Activated T-helper 2 cell treated with anti-CD3 and anti-CD28 coated beads, Interferon-gamma antibody, Interleukin-2, Interleukin-4, amounts not matched to agents 10 μg/mL and 5 μg/mL and 100 μg/mL, durations not matched to agents 14 hours and 24 hours and 36 hours (primary cell): Measurements from ENCODE around the gene ROR1. TPM values are rescaled to one million over a fixed set of nuclear protein-coding genes. Genes with fewer than 3 reads are reported as not detected.

Source experiments
- DNase-seq: peaks from one replicate; pipeline ENCODE4 v3.0.0; 2021; ENCODE audit warnings: low spot score
- H3K27ac Mint-ChIP-seq: one replicate; pipeline ENCODE4 v1.8.0; 2021; ENCODE audit warnings: mixed read lengths
- H3K27me3 Mint-ChIP-seq: one replicate; pipeline ENCODE4 v1.8.0; 2021; ENCODE audit warnings: low read depth, mixed read lengths
- H3K36me3 Mint-ChIP-seq: one replicate; pipeline ENCODE4 v1.8.0; 2021; ENCODE audit warnings: low read depth, mixed read lengths
- H3K4me1 Mint-ChIP-seq: one replicate; pipeline ENCODE4 v1.8.0; 2021; ENCODE audit warnings: low read depth, mixed read lengths
- H3K4me3 Mint-ChIP-seq: one replicate; pipeline ENCODE4 v1.8.0; 2021; ENCODE audit warnings: low read depth, mild to moderate bottlenecking, moderate library complexity, mixed read lengths
- H3K9me3 Mint-ChIP-seq: one replicate; pipeline ENCODE4 v1.8.0; 2021; ENCODE audit warnings: mixed read lengths
- intact Hi-C: fragments of 100-400 bp; cut with micrococcal nuclease; formaldehyde crosslinking; loops from one replicate; pipeline ENCODE4 v1.15.1; 2023
- total RNA-seq: library from RNA; stranded (reverse); gene quantifications from 2 replicates; pipeline ENCODE4 v1.2.3, GENCODE V29; 2022

Gene ROR1
- total RNA-seq, 1 donor from 2014 or later, result 0.09 TPM

DNA sequence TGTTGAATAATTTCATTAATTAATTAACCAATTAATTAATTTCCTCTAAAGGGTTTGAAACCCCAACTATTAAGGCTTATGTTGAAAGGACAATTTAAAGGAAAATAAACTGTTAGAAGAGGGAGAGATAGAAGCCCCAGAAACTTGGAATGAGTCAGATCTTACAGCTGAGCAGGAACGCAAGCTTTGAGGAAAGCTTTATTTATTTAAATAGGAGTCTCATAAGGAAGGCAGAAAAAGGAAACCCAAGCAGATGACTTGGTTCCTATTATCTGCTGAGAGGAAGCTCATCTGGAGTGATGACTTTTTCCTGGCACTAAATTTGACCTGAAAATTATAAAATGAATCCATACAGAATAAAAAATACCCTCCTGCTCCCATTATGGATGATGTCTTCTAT is 105.1 kb downstream of the ROR1 start:
- no peaks in the 10 kb centered on the region for H3K9me3 Mint-ChIP-seq

DNA sequence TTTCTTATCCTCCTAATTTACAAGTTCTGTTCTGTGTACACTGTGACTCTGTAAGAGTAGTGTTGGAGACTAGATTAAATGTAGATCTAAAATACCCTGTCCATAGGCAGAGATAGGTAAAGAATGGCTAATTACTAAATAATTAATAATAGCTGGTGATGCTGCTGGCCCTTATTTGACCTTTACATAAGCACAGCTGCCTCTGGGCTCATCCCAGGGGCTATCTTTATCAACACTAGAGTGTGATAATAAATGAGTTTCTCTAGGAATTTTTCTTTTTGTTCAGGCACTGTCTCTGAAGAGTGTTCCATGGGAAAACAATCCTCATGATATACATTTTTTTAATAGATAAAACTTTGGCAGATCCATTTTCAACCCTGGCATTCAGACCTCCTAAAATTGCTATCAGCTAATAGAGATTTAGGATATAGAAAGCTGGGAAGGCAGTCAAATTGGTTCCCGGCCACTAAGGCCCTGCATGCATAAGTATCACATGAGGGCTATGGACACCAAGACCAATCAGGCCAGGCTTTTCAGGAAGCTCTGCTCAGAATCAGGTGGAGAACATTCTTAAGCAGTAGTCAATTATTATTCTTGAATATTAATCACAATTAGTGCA is 107.2 kb downstream of the ROR1 start:
- intact Hi-C loops, result no loop called here
- Mint-ChIP-seq H3K27ac (no peak overlapping the region), H3K4me3 (no peak overlapping the region), H3K36me3 (no peaks in the 10 kb centered on the region), H3K27me3 (peaks cover 2% of the 10 kb centered on the region), H3K4me1 (no peaks in the 10 kb centered on the region), H3K9me3 (no peaks in the 10 kb centered on the region)
- DNase-seq, result no peak

More for the DNA sequence above, 105.1 kb downstream of the ROR1 start:
- DNase-seq, result no peak
- H3K27me3 Mint-ChIP-seq, result peaks cover 2% of the 10 kb centered on the region
- H3K4me1 Mint-ChIP-seq, result no peaks in the 10 kb centered on the region
- no peak overlapping the region for H3K27ac Mint-ChIP-seq
- intact Hi-C loops, result no loop called here
- H3K36me3 Mint-ChIP-seq, result no peaks in the 10 kb centered on the region
- H3K4me3 Mint-ChIP-seq, result no peak overlapping the region

DNA sequence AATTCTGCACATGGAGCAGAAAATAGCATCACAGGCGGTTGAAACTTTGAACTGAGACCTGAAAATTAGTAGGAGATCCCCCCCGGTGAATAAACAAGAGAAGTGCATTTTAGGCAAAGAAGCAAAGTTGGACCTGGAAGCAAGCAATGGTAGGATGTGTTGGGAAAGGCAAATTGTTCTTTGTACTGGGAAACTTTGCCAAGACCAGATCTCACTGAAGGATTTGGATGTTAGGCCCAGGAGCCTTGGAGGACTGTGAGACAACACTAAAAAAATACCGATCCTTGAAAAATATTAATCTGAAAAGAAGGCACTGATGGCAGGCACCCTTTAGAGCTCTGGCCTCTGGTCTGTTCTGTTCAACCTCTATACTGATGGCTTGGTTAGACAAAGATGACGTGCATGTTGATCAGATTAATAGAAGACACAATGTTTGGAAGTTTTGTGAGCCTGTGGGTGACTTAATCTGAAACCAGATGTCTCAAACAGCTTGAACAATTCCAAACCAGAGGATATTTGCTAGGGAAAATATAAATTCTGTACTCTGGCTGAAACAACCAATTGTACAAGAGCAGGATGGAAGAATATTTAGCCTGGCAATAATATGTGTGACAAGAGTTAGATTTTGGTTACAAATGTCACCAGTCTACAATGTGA is 108.4 kb downstream of the ROR1 start:
- H3K9me3 Mint-ChIP-seq, result no peaks in the 10 kb centered on the region
- H3K27ac Mint-ChIP-seq, result no peak overlapping the region
- peaks cover 2% of the 10 kb centered on the region for H3K27me3 Mint-ChIP-seq
- no peaks in the 10 kb centered on the region for H3K4me1 Mint-ChIP-seq
- no peak overlapping the region for H3K4me3 Mint-ChIP-seq
- DNase-seq, result no peak
- H3K36me3 Mint-ChIP-seq, result no peaks in the 10 kb centered on the region
- intact Hi-C loops, result no loop called here

DNA sequence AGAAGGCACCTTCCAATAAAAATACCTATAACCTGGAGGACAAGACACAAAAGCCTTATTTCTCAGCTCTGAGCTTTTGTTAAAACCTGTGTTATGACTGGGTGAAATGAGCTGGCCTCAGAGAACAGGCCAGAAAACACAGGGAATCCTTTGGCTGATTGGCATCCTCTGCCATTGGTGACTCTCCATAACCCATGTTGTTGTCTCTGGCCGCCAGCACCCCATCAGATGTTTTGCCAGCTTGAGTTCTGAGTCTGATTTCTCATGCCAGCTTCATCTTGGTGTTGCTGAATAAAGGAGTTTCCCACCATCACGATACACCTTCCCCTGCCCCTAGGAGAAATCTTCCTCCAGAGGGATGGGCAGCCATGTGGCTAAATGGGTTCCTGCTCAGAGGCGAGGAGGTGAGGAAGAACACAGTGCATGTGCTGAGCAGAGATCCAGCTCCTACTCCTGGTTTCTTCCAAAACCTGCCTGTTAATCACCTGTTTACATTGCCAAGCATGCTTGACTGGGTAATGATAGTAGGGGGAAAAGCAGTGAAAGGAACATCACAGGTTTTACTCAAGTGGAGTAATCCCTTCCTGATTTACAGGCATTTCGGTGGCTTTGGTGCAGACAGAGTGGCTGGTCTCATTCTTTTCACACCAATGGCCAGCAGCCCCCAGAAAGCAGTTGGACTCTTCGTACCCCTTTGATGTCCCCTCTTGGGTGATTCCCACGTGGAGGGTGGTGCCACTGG is 109.8 kb downstream of the ROR1 start:
- Mint-ChIP-seq H3K9me3 (no peaks in the 10 kb centered on the region), H3K4me3 (no peak overlapping the region), H3K27ac (no peak overlapping the region), H3K36me3 (no peaks in the 10 kb centered on the region), H3K27me3 (peaks cover 2% of the 10 kb centered on the region), H3K4me1 (no peaks in the 10 kb centered on the region)
- DNase-seq, result no peak
- intact Hi-C loops, result no loop called here

DNA sequence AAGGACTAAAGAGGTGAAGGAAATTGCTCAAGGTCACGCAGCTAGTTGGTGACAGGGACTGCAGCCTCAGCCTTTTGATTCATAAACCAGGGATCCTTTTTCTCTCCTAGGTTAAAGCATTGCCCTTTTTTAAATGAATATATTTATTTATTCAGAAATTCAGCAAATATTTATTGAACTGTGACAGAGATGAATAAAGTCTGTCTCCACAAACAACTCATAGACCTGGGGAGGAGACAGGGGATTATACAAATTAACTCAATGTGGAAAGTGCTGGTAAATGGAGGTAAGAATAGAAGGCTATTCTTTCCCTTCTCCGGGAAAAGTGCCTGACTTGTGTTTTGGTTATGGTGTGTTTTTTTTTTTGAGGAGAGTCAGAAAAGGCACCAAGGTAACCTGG is 110.7 kb downstream of the ROR1 start:
- H3K4me3 Mint-ChIP-seq, result no peak overlapping the region
- no peak for DNase-seq
- no peak overlapping the region for H3K27ac Mint-ChIP-seq
- no peaks in the 10 kb centered on the region for H3K4me1 Mint-ChIP-seq
- peaks cover 2% of the 10 kb centered on the region for H3K27me3 Mint-ChIP-seq
- intact Hi-C loops, result no loop called here
- no peaks in the 10 kb centered on the region for H3K36me3 Mint-ChIP-seq
- H3K9me3 Mint-ChIP-seq, result no peaks in the 10 kb centered on the region

DNA sequence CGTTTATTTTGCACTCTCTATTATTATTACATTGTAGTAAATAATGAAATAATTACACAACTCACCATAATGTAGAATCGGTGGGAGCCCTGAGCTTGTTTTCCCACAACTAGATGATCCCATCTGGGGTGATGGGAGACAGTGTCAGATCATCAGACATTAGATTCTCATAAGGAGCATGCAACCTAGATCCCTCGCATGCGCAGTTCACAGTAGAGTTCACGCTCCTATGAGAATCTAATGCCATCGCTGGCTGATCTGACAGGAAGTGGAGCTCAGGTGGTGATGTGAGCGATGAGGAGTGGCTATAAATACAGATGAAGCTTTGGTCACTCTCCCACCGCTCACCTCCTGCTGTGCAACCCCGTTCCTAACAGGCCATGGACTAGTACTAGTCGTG is 112.1 kb downstream of the ROR1 start:
- Mint-ChIP-seq H3K4me1 (no peaks in the 10 kb centered on the region), H3K9me3 (no peaks in the 10 kb centered on the region), H3K4me3 (no peak overlapping the region), H3K27me3 (peaks cover 2% of the 10 kb centered on the region), H3K27ac (no peak overlapping the region), H3K36me3 (no peaks in the 10 kb centered on the region)
- intact Hi-C loops, result no loop called here
- DNase-seq, result no peak

DNA sequence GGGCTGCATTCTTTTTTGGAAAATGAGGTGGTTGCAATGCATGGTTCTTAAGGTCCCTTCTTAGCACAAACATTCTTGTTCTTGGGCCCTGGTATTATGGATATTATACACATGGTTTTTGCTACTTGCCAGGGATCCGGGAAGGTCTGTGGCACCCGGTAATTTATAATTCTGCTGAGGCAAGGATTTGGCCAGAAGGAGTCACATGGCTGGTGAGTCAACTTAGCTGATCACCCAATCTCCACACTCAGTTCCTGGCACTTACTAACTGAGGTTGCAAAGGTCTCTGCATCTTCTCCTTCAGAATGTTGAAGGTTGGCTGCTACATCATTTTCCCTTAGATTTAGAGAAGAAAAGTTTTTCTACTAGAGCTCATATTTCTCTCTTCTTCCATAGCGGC is 112.5 kb downstream of the ROR1 start:
- peaks cover 2% of the 10 kb centered on the region for H3K27me3 Mint-ChIP-seq
- intact Hi-C loops, result no loop called here
- no peaks in the 10 kb centered on the region for H3K36me3 Mint-ChIP-seq
- no peak overlapping the region for H3K27ac Mint-ChIP-seq
- DNase-seq, result no peak
- H3K9me3 Mint-ChIP-seq, result no peaks in the 10 kb centered on the region
- no peaks in the 10 kb centered on the region for H3K4me1 Mint-ChIP-seq
- no peak overlapping the region for H3K4me3 Mint-ChIP-seq

DNA sequence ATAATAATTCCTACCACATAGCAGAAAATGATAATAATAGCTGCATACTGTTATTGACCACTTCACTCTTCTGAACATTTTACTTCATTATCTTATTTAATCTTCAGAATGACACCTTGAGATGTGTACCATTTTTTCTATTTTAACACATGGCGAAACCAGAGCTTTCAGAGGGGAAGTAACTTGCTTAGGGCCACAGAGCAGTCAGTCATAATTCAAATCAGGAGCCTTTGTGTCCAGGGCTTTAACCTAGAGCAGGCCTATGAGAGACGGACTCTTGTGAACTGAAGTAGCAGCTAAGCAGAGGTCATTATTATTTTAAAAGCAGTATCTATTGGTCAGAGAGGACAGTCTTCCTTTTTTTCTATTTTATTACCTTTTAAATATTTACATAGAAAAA is 114.0 kb downstream of the ROR1 start:
- no peaks in the 10 kb centered on the region for H3K9me3 Mint-ChIP-seq
- peaks cover under 1% of the 10 kb centered on the region for H3K27me3 Mint-ChIP-seq
- no peak overlapping the region for H3K4me3 Mint-ChIP-seq
- intact Hi-C loops, result no loop called here
- no peaks in the 10 kb centered on the region for H3K4me1 Mint-ChIP-seq
- no peak for DNase-seq
- no peaks in the 10 kb centered on the region for H3K36me3 Mint-ChIP-seq
- H3K27ac Mint-ChIP-seq, result no peak overlapping the region

DNA sequence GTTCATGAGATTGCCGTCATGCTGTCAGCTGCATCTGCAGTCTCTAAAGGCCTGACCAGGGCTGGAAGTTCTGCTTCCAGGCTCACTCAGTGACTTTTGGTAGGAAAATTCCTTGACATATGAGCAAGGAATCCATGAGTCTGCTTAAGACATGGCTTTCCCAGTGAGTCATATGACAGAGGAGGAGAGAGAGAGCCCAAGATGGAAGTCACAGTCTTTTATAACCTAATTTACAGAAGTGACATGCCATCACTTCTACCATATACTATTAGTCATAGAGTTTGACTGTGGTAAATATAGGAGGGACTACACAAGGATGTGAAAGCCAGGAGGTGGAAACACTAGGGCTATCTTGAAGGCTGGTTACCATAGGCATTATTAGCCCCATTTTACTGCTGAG is 115.2 kb downstream of the ROR1 start:
- no peaks in the 10 kb centered on the region for H3K9me3 Mint-ChIP-seq
- H3K27ac Mint-ChIP-seq, result no peak overlapping the region
- H3K36me3 Mint-ChIP-seq, result no peaks in the 10 kb centered on the region
- intact Hi-C loops, result no loop called here
- H3K4me3 Mint-ChIP-seq, result no peak overlapping the region
- DNase-seq, result no peak
- no peaks in the 10 kb centered on the region for H3K27me3 Mint-ChIP-seq
- H3K4me1 Mint-ChIP-seq, result no peaks in the 10 kb centered on the region

DNA sequence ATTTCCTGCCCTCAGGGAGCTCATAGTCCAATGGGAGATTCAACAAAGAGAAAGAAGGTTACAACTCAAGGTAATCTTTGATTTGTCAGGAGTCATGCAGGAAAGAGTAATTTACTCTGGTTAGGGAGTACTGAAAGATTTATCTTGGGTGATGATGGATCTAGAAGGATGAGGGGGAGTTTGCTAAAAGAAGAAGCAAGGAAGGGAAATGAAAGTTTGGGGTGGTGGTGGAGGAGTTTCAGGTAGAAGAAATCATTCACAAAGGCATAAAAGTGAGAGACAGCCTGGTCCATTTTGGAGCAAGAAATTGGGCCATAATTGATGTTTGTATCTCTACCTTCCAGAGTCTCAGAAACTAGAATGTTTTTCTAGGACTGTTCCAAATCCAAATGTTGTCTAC is 116.7 kb downstream of the ROR1 start:
- Mint-ChIP-seq H3K36me3 (no peaks in the 10 kb centered on the region), H3K27me3 (no peaks in the 10 kb centered on the region), H3K27ac (no peak overlapping the region), H3K9me3 (no peaks in the 10 kb centered on the region), H3K4me1 (no peaks in the 10 kb centered on the region), H3K4me3 (no peak overlapping the region)
- intact Hi-C loops, result no loop called here
- no peak for DNase-seq

DNA sequence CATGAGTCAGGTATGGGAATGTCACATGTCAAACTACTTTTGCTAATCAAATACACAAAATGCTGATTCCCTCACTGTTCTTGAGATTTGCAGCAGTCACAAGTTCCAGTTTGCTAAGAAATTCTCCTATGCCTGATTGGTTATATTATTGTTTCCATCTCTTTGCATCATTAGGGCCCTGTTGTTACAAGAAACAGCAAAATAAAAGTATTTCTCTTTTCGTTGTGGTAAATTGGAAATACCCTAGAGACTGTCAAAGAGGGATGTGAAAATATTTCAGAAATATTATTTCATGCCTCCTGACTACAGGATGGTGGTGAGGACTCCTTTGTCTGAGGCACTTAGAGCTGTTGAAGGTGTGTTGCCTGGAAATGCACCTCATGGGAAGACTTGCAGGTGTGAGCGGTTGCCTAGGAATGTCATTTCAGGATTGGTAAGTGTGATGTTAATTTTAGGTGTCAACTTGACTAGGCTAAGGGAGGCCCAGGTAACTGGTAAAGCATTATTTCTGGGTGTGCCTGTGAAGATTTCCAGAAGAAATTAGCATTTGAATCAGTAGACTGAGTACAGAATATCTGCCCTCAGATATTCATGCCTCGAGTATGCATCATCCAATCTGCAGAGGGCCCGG is 117.4 kb downstream of the ROR1 start:
- Mint-ChIP-seq H3K4me1 (no peaks in the 10 kb centered on the region), H3K9me3 (no peaks in the 10 kb centered on the region), H3K36me3 (no peaks in the 10 kb centered on the region), H3K27ac (no peak overlapping the region), H3K27me3 (no peaks in the 10 kb centered on the region), H3K4me3 (no peak overlapping the region)
- intact Hi-C loops, result no loop called here
- no peak for DNase-seq

DNA sequence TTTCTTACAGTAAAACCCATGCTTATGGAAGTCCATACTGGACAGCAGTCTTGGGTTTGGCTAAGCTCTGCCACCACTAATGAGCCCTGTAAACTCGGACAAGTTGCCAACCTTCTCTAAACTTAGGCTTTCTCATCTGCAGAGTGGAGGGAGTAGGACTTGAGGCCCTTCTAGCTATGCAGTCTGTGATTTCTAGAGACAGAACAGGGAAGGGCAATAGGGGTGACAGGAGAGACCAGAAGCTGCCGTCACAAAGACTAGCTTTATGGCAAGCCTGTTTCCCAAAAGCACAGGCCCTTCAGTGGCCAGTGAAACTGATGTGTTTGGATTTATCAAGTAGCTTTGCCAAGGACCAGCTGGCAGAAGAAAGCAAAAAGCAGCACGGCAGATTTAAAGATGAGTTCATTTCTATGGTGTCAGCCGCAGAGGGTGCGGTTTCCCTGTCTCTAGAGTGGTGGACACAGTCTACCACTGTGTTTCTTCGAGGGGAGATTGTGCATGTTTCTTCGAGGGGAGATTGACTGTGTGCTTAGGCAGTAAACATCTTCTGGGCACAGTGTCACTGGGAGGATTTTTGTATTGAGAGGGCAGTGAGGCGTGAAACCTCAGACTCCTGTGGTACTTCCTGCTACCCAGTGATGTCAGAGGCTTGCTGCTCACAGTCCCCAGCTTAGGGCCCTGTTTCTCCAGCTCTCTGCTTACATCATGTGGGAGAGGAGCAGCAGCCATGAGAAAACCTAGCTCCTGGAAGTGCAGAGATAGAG is 119.0 kb downstream of the ROR1 start:
- H3K4me3 Mint-ChIP-seq, result no peak overlapping the region
- H3K27ac Mint-ChIP-seq, result no peak overlapping the region
- no peaks in the 10 kb centered on the region for H3K27me3 Mint-ChIP-seq
- intact Hi-C loops, result no loop called here
- no peaks in the 10 kb centered on the region for H3K9me3 Mint-ChIP-seq
- no peaks in the 10 kb centered on the region for H3K36me3 Mint-ChIP-seq
- no peak for DNase-seq
- H3K4me1 Mint-ChIP-seq, result no peaks in the 10 kb centered on the region
